Naive thymus-derived CD4-positive, alpha-beta T cell (primary cell): Measurements from ENCODE around the gene OR52N4. TPM values are rescaled to one million over a fixed set of nuclear protein-coding genes. Genes with fewer than 3 reads are reported as not detected.

Source experiments
- ATAC-seq: fragments of 150-1000 bp; cut with Tn5 transposase; 2 replicates; pipeline ENCODE4 v1.10.0; 2021; ENCODE audit warnings: mild to moderate bottlenecking, moderate library complexity
- CTCF ChIA-PET: fragments of 350-600 bp; sonication (Branson Sonifier 250); formaldehyde crosslinking; loops from one replicate; lab custom pipeline; 2021; ENCODE audit warnings: antibody characterized with exemption; lab: Charles Lee
- POLR2A ChIA-PET: fragments of 350-600 bp; sonication (Branson Sonifier 250); formaldehyde crosslinking; loops from one replicate; lab custom pipeline; 2021; ENCODE audit warnings: antibody characterized with exemption, inconsistent platforms; lab: Charles Lee
- DNase-seq, 9 donors: peaks; one replicate each; pipeline versions ENCODE4 v3.0.0 to v3.0.0-alpha.2; 2020 to 2022; ENCODE audit warnings: mixed read lengths in 1 of 9
- H3K27ac ChIP-seq: one replicate; pipeline ENCODE4 v1.7.0; 2013; ENCODE audit warnings: mild to moderate bottlenecking, low read depth, low read length, moderate library complexity
- H3K27me3 ChIP-seq, 2 donors: one replicate each; pipeline ENCODE4 v1.7.0; 2013; ENCODE audit warnings: low read length in 2 of 2, mild to moderate bottlenecking in 2 of 2, moderate library complexity in 2 of 2; ENCODE audit not compliant: control insufficient read depth in 2 of 2, insufficient read depth in 2 of 2
- H3K36me3 ChIP-seq, 3 experiments: 1 replicate in 2 of 3; 2 replicates in 1 of 3; pipeline ENCODE4 v1.7.0; 2013; ENCODE audit warnings: low read length in 3 of 3, mild to moderate bottlenecking in 3 of 3, moderate library complexity in 1 of 3; ENCODE audit not compliant: insufficient read depth in 3 of 3, control insufficient read depth in 2 of 3
- H3K4me1 ChIP-seq, 2 donors: one replicate each; pipeline ENCODE4 v1.7.0; 2013; ENCODE audit warnings: low read length in 2 of 2, mild to moderate bottlenecking in 2 of 2, moderate library complexity in 1 of 2; ENCODE audit not compliant: control insufficient read depth in 2 of 2, insufficient read depth in 2 of 2
- H3K4me3 ChIP-seq: 2 replicates; pipeline ENCODE4 v1.7.0; 2013; ENCODE audit warnings: mild to moderate bottlenecking, low read length
- H3K9me3 ChIP-seq, 3 experiments: 1 replicate in 2 of 3; 2 replicates in 1 of 3; pipeline ENCODE4 v1.7.0; 2013; ENCODE audit warnings: low read length in 3 of 3; ENCODE audit not compliant: control insufficient read depth in 2 of 3
- H3K27ac Mint-ChIP-seq, 9 donors: one replicate each; pipeline ENCODE4 v1.8.0; 2020 to 2022; ENCODE audit warnings: mixed read lengths in 9 of 9, mild to moderate bottlenecking in 8 of 9, moderate library complexity in 5 of 9, inconsistent platforms in 2 of 9
- H3K27me3 Mint-ChIP-seq, 5 donors: one replicate each; pipeline ENCODE4 v1.8.0; 2021 to 2022; ENCODE audit warnings: mixed read lengths in 5 of 5, mild to moderate bottlenecking in 1 of 5
- H3K36me3 Mint-ChIP-seq, 5 donors: one replicate each; pipeline ENCODE4 v1.8.0; 2020 to 2022; ENCODE audit warnings: mixed read lengths in 5 of 5, mild to moderate bottlenecking in 3 of 5, inconsistent platforms in 1 of 5
- H3K4me1 Mint-ChIP-seq, 7 donors: one replicate each; pipeline ENCODE4 v1.8.0; 2020 to 2022; ENCODE audit warnings: mixed read lengths in 7 of 7, mild to moderate bottlenecking in 3 of 7, inconsistent platforms in 1 of 7
- H3K4me3 Mint-ChIP-seq, 10 donors: one replicate each; pipeline ENCODE4 v1.8.0; 2020 to 2022; ENCODE audit warnings: mild to moderate bottlenecking in 10 of 10, mixed read lengths in 10 of 10, moderate library complexity in 6 of 10, inconsistent platforms in 2 of 10
- H3K9me3 Mint-ChIP-seq, 11 donors: one replicate each; pipeline ENCODE4 v1.8.0; 2020 to 2022; ENCODE audit warnings: mixed read lengths in 11 of 11, mild to moderate bottlenecking in 4 of 11, inconsistent platforms in 1 of 11, moderate library complexity in 1 of 11
- intact Hi-C, 2 donors: fragments of 100-400 bp; cut with micrococcal nuclease; formaldehyde crosslinking; loops; one replicate each; pipeline ENCODE4 v1.15.1; 2023
- polyA plus RNA-seq, 2 donors: library from polyadenylated mRNA; unstranded; fragments of 300-500 nt; fragmentation: Illumina TruSeq; gene quantifications; one replicate each; pipeline ENCODE4 v1.2.3, GENCODE V29; 2021
- total RNA-seq, 6 experiments: library from RNA in 5 of 6; stranded (reverse) in 5 of 6; gene quantifications; 1 replicate in 5 of 6; 2 replicates in 1 of 6; pipeline ENCODE4 v1.2.3 and lab custom pipeline; 2021 to 2026

Gene OR52N4
- total and polyA plus RNA-seq, 7 experiments from 2014 or later: 0.25 to 2.8 (median 1.5) TPM

- Histone ChIP-seq H3K36me3 (no peaks in the 10 kb centered on the region), H3K9me3 (peaks cover 0 to 5% (median 0%) of the 10 kb centered on the region in 3 experiments), H3K27me3 (no peaks in the 10 kb centered on the region), H3K4me1 (no peaks in the 10 kb centered on the region), H3K4me3 (no peak overlapping the region), H3K27ac (no peak overlapping the region)
- H3K4me3 Mint-ChIP-seq: no peak overlapping the region
- DNase-seq (no peak), ATAC-seq (no peak)
- H3K9me3 Mint-ChIP-seq: peaks cover 3 to 17% (median 11%) of the 10 kb centered on the region in 11 donors
- H3K27me3 Mint-ChIP-seq: peaks cover 13 to 33% (median 22%) of the 10 kb centered on the region in 5 donors
- CTCF ChIA-PET: no interaction called here
- peaks cover 2 to 10% (median 5%) of the 10 kb centered on the region in 7 donors for H3K4me1 Mint-ChIP-seq
- H3K36me3 Mint-ChIP-seq: peaks cover 0 to 9% (median 4%) of the 10 kb centered on the region in 5 donors
- POLR2A ChIA-PET: no interaction called here
- no peak overlapping the region for H3K27ac Mint-ChIP-seq
- intact Hi-C loops: no loop called here
Measured at GRCh38 chr11:5803982-5804381, 49.9 kb downstream of the OR52N4 start.

Other genes with a start within 250 kb of the OR52N4 start
- under 1 TPM in 3 of 5 experiments, not detected in 2; 0.32 to 0.57 (median 0.49) TPM for gene UBQLN3, start 244.3 kb upstream of the OR52N4 start, total RNA-seq
- gene UBQLN3, start 244.3 kb upstream of the OR52N4 start, polyA plus RNA-seq: not detected
- gene UBQLNL, start 237.5 kb upstream of the OR52N4 start, total RNA-seq: under 1 TPM; 0.53 to 0.73 (median 0.60) TPM
- under 1 TPM in 1 of 2 donors, not detected in 1; 0.10 TPM for gene UBQLNL, start 237.5 kb upstream of the OR52N4 start, polyA plus RNA-seq
- gene OR52H1, start 205.7 kb upstream of the OR52N4 start, total RNA-seq: under 1 TPM in 3 of 5 experiments, not detected in 2; 0.32 to 0.49 (median 0.48) TPM
- gene OR52H1, start 205.7 kb upstream of the OR52N4 start, polyA plus RNA-seq: not detected
- gene OR52B6, start 173.4 kb upstream of the OR52N4 start, total RNA-seq: not detected
- not detected for gene OR52B6, start 173.4 kb upstream of the OR52N4 start, polyA plus RNA-seq
- under 1 TPM in 1 of 5 experiments, not detected in 4; 0.36 TPM for gene TRIM6, start 157.6 kb upstream of the OR52N4 start, total RNA-seq
- gene TRIM6, start 157.6 kb upstream of the OR52N4 start, polyA plus RNA-seq: not detected
- 10 to 100 TPM in 4 of 5 experiments, 1 to 10 TPM in 1; 5.8 to 14.2 (median 10.8) TPM for gene TRIM34, start 129.2 kb upstream of the OR52N4 start, total RNA-seq
- gene TRIM34, start 129.2 kb upstream of the OR52N4 start, polyA plus RNA-seq: 10 to 100 TPM; 10.8 to 12.6 TPM
- gene TRIM5, start 69.2 kb upstream of the OR52N4 start, total RNA-seq: 10 to 100 TPM; 16.9 to 36.8 (median 26.2) TPM
- gene TRIM5, start 69.2 kb upstream of the OR52N4 start, polyA plus RNA-seq: 10 to 100 TPM; 10.3 to 10.5 TPM
- 100 to 1,000 TPM; 229 to 340 (median 258) TPM for gene TRIM22, start 64.5 kb upstream of the OR52N4 start, total RNA-seq
- 100 to 1,000 TPM; 121 to 184 TPM for gene TRIM22, start 64.5 kb upstream of the OR52N4 start, polyA plus RNA-seq
- 1 to 10 TPM in 1 of 5 experiments, under 1 TPM in 4; 0.19 to 1.4 (median 0.71) TPM for gene OR56B1, start 17.8 kb upstream of the OR52N4 start, total RNA-seq
- under 1 TPM in 1 of 2 donors, not detected in 1; 0.11 TPM for gene OR56B1, start 17.8 kb upstream of the OR52N4 start, polyA plus RNA-seq
- gene OR52N5, start 29.1 kb downstream of the OR52N4 start, total RNA-seq: not detected
- gene OR52N5, start 29.1 kb downstream of the OR52N4 start, polyA plus RNA-seq: not detected
- not detected for gene OR52N1, start 37.0 kb downstream of the OR52N4 start, total RNA-seq
- gene OR52N1, start 37.0 kb downstream of the OR52N4 start, polyA plus RNA-seq: not detected
- not detected for gene OR52N2, start 54.7 kb downstream of the OR52N4 start, total RNA-seq
- not detected for gene OR52N2, start 54.7 kb downstream of the OR52N4 start, polyA plus RNA-seq
- not detected for gene OR52E6, start 87.7 kb downstream of the OR52N4 start, total RNA-seq
- gene OR52E6, start 87.7 kb downstream of the OR52N4 start, polyA plus RNA-seq: not detected
- not detected for gene OR52E8, start 103.4 kb downstream of the OR52N4 start, total RNA-seq
- not detected for gene OR52E8, start 103.4 kb downstream of the OR52N4 start, polyA plus RNA-seq
- gene OR52E4, start 126.4 kb downstream of the OR52N4 start, total RNA-seq: not detected
- not detected for gene OR52E4, start 126.4 kb downstream of the OR52N4 start, polyA plus RNA-seq
- gene OR52E5, start 139.0 kb downstream of the OR52N4 start, total RNA-seq: not detected
- not detected for gene OR52E5, start 139.0 kb downstream of the OR52N4 start, polyA plus RNA-seq
- gene OR56A3, start 188.0 kb downstream of the OR52N4 start, total RNA-seq: not detected
- gene OR56A3, start 188.0 kb downstream of the OR52N4 start, polyA plus RNA-seq: not detected
- not detected for gene OR56A5, start 214.3 kb downstream of the OR52N4 start, total RNA-seq
- gene OR56A5, start 214.3 kb downstream of the OR52N4 start, polyA plus RNA-seq: not detected
- not detected for gene OR52L1, start 232.7 kb downstream of the OR52N4 start, total RNA-seq
- gene OR52L1, start 232.7 kb downstream of the OR52N4 start, polyA plus RNA-seq: not detected